Adrenal gland (tissue), 5 donors: ENCODE measurements around the gene ADAMTS12.

Experiments
- POLR2A ChIP-seq, 2 donors: fragments of 450-650 bp; IDR thresholded peaks; one replicate each; pipeline ENCODE4 v1.6.1; 2017; ENCODE audit warnings: antibody characterized with exemption in 2 of 2, mild to moderate bottlenecking in 2 of 2, moderate library complexity in 1 of 2
- TF ChIP-seq, protein P1 (sequence below), 6 experiments: fragments of 450-650 bp in 4 of 6; fragments of 200-600 bp in 2 of 6; sonication (generic) in 1 of 6; IDR thresholded peaks; 1 replicate in 5 of 6; 2 replicates in 1 of 6; pipeline versions ENCODE4 v1.5.1 to v1.8.0; 2016 to 2021; ENCODE audit warnings: antibody characterized with exemption in 6 of 6, mild to moderate bottlenecking in 2 of 6, moderate library complexity in 1 of 6
- donor health status: DM: no; HTN: no; CAD: no.

- TF ChIP-seq, protein P1, sequence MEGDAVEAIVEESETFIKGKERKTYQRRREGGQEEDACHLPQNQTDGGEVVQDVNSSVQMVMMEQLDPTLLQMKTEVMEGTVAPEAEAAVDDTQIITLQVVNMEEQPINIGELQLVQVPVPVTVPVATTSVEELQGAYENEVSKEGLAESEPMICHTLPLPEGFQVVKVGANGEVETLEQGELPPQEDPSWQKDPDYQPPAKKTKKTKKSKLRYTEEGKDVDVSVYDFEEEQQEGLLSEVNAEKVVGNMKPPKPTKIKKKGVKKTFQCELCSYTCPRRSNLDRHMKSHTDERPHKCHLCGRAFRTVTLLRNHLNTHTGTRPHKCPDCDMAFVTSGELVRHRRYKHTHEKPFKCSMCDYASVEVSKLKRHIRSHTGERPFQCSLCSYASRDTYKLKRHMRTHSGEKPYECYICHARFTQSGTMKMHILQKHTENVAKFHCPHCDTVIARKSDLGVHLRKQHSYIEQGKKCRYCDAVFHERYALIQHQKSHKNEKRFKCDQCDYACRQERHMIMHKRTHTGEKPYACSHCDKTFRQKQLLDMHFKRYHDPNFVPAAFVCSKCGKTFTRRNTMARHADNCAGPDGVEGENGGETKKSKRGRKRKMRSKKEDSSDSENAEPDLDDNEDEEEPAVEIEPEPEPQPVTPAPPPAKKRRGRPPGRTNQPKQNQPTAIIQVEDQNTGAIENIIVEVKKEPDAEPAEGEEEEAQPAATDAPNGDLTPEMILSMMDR (IDR thresholded peaks at IDR 0.05), result no peak
- no peak for TF ChIP-seq POLR2A (IDR thresholded peaks at IDR 0.05)
Measured at GRCh38 chr5:33831041-33831440, 60.7 kb downstream of the ADAMTS12 start.
